Liver (tissue), 9 donors: Measurements from ENCODE around the gene DOCK1. TPM values are rescaled to one million over a fixed set of nuclear protein-coding genes. Genes with fewer than 3 reads are reported as not detected.

Source experiments
- DNase-seq: peaks from one replicate; pipeline ENCODE4 v3.0.0-alpha.2; 2017; ENCODE audit warnings: low spot score
- H3K27ac ChIP-seq, 2 donors: one replicate each; pipeline ENCODE4 v1.7.0; 2013; ENCODE audit warnings: inconsistent platforms in 2 of 2, low read length in 2 of 2, control low read depth in 1 of 2, low read depth in 1 of 2, mild to moderate bottlenecking in 1 of 2
- H3K27me3 ChIP-seq, 4 donors: one replicate each; pipeline versions ENCODE4 v1.6.1 to v1.7.0; 2013; ENCODE audit warnings: low read length in 3 of 4, inconsistent platforms in 1 of 4, mild to moderate bottlenecking in 1 of 4, moderate library complexity in 1 of 4; ENCODE audit not compliant: control insufficient read depth in 4 of 4, insufficient read depth in 4 of 4
- H3K36me3 ChIP-seq, 4 donors: one replicate each; pipeline versions ENCODE4 v1.6.1 to v1.7.0; 2013; ENCODE audit warnings: low read length in 3 of 4, mild to moderate bottlenecking in 3 of 4, low read depth in 1 of 4, moderate library complexity in 1 of 4; ENCODE audit not compliant: control insufficient read depth in 4 of 4, insufficient read depth in 3 of 4
- H3K4me1 ChIP-seq, 4 donors: one replicate each; pipeline versions ENCODE4 v1.6.1 to v1.7.0; 2013; ENCODE audit warnings: low read length in 3 of 4, mild to moderate bottlenecking in 3 of 4, moderate library complexity in 1 of 4; ENCODE audit not compliant: control insufficient read depth in 4 of 4, insufficient read depth in 4 of 4
- H3K4me3 ChIP-seq, 3 donors: one replicate each; pipeline versions ENCODE4 v1.6.1 to v1.7.0; 2013; ENCODE audit warnings: low read length in 3 of 3, control low read depth in 1 of 3, low read depth in 1 of 3, mild to moderate bottlenecking in 1 of 3
- H3K9ac ChIP-seq, 2 donors: one replicate each; pipeline ENCODE4 v1.7.0; 2013; ENCODE audit warnings: low read length in 2 of 2, mild to moderate bottlenecking in 2 of 2, moderate library complexity in 2 of 2, control low read depth in 1 of 2, low read depth in 1 of 2
- H3K9me3 ChIP-seq, 4 donors: one replicate each; pipeline versions ENCODE4 v1.6.1 to v1.7.0; 2013; ENCODE audit warnings: low read length in 3 of 4; ENCODE audit not compliant: control insufficient read depth in 4 of 4
- EGR1 ChIP-seq, 2 donors: IDR thresholded peaks; 2 replicates each; pipeline ENCODE4 v1.6.1; 2016 to 2018; ENCODE audit warnings: antibody characterized with exemption in 2 of 2, low read depth in 2 of 2
- FOXA1 ChIP-seq: IDR thresholded peaks from 2 replicates; pipeline ENCODE4 v1.6.1; 2016; ENCODE audit warnings: antibody characterized with exemption
- FOXA2 ChIP-seq: IDR thresholded peaks from 2 replicates; pipeline ENCODE4 v1.6.1; 2016; ENCODE audit warnings: antibody characterized with exemption
- GABPA ChIP-seq, 2 donors: IDR thresholded peaks in 1 of 2; conservative IDR thresholded peaks in 1 of 2; 2 replicates each; pipeline ENCODE4 v1.6.1; 2016; ENCODE audit warnings: antibody characterized with exemption in 2 of 2, mild to moderate bottlenecking in 1 of 2, moderate library complexity in 1 of 2
- HNF4A ChIP-seq, 2 donors: conservative IDR thresholded peaks; 2 replicates each; pipeline ENCODE4 v1.6.1; 2016; ENCODE audit warnings: antibody characterized with exemption in 2 of 2, mild to moderate bottlenecking in 2 of 2
- HNF4G ChIP-seq: IDR thresholded peaks from 2 replicates; pipeline ENCODE4 v1.6.1; 2016; ENCODE audit warnings: antibody characterized with exemption
- JUND ChIP-seq, 2 donors: IDR thresholded peaks; 2 replicates each; pipeline ENCODE4 v1.6.1; 2016; ENCODE audit warnings: antibody characterized with exemption in 2 of 2
- NR2F2 ChIP-seq: IDR thresholded peaks from 2 replicates; pipeline ENCODE4 v1.6.1; 2016; ENCODE audit warnings: antibody characterized with exemption
- RAD21 ChIP-seq, 2 donors: IDR thresholded peaks; 2 replicates each; pipeline ENCODE4 v1.6.1; 2016; ENCODE audit warnings: antibody characterized with exemption in 2 of 2, mild to moderate bottlenecking in 2 of 2
- REST ChIP-seq: IDR thresholded peaks from 2 replicates; pipeline ENCODE4 v1.6.1; 2016; ENCODE audit warnings: antibody characterized with exemption, mild to moderate bottlenecking
- RXRA ChIP-seq, 2 donors: IDR thresholded peaks; 2 replicates each; pipeline ENCODE4 v1.6.1; 2017 to 2018; ENCODE audit warnings: antibody characterized with exemption in 2 of 2, mild to moderate bottlenecking in 1 of 2
- SP1 ChIP-seq: IDR thresholded peaks from 2 replicates; pipeline ENCODE4 v1.6.1; 2018; ENCODE audit warnings: antibody characterized with exemption, mild to moderate bottlenecking
- TAF1 ChIP-seq: conservative IDR thresholded peaks from 2 replicates; pipeline ENCODE4 v1.6.1; 2016; ENCODE audit warnings: antibody characterized with exemption, mild to moderate bottlenecking
- YY1 ChIP-seq: IDR thresholded peaks from 2 replicates; pipeline ENCODE4 v1.6.1; 2016; ENCODE audit warnings: antibody characterized with exemption, mild to moderate bottlenecking
- ZBTB33 ChIP-seq: IDR thresholded peaks from 2 replicates; pipeline ENCODE4 v1.6.1; 2016; ENCODE audit warnings: antibody characterized with exemption
- WGBS: extraction: QIAGEN DNeasy Blood & Tissue Kit; methylation state at CpG from one replicate; pipeline ENCODE4 v1.1.7; 2013; 5-methylcytosine and 5-hydroxymethylcytosine counted together
- polyA plus RNA-seq, 2 donors: library from polyadenylated mRNA; stranded (reverse) in 1 of 2; unstranded in 1 of 2; fragments of 200-250 nt in 1 of 2; fragments of >200 nt in 1 of 2; fragmentation: Nextera tagmentation in 1 of 2; extraction: Ambion mirVana in 1 of 2; gene quantifications; one replicate each; pipeline versions ENCODE4 v1.2.1 to v1.2.3, GENCODE V29; 2013 to 2015
- total RNA-seq, 2 donors: library from RNA; depleted of rRNA; stranded (reverse); fragments of >200 nt; gene quantifications; one replicate each; pipeline ENCODE4 v1.2.3, GENCODE V29; 2014
- TF ChIP-seq, protein P1 (sequence below): IDR thresholded peaks from 2 replicates; pipeline ENCODE4 v1.6.1; 2016; ENCODE audit warnings: antibody characterized with exemption
- donor health status: healthy.
- donor health status: healthy.
- donor health status: healthy.
- donor health status: healthy.
- donor health status: healthy.

The DOCK1 gene
- total and polyA plus RNA-seq, 4 donors, result 3.8 to 28.8 (median 9.1) TPM

- Histone ChIP-seq H3K9me3 (no peaks in the 10 kb centered on the region), H3K4me3 (no peak overlapping the region), H3K4me1 (peaks cover 2 to 16% (median 9%) of the 10 kb centered on the region in 4 donors), H3K9ac (no peak overlapping the region), H3K27me3 (no peaks in the 10 kb centered on the region), H3K27ac (no peak overlapping the region), H3K36me3 (no peaks in the 10 kb centered on the region)
- 89% methylated on average over 4 of the region's 4 CpGs for WGBS
- TF ChIP-seq REST (no peak), NR2F2 (no peak), GABPA (IDR thresholded peaks at IDR 0.05 in 1 of 2, conservative IDR thresholded peaks at IDR 0.05 in 1 of 2) (no peak), SP1 (no peak), RXRA (IDR thresholded peaks at IDR 0.05) (no peak), TAF1 (no peak), YY1 (no peak), FOXA1 (no peak), RAD21 (IDR thresholded peaks at IDR 0.05) (no peak), FOXA2 (no peak), JUND (IDR thresholded peaks at IDR 0.05) (no peak), HNF4A (conservative IDR thresholded peaks at IDR 0.05) (no peak), HNF4G (no peak), EGR1 (IDR thresholded peaks at IDR 0.05; ENCODE audit: low read depth in 2 of 2) (no peak)
- TF ChIP-seq, protein P1, sequence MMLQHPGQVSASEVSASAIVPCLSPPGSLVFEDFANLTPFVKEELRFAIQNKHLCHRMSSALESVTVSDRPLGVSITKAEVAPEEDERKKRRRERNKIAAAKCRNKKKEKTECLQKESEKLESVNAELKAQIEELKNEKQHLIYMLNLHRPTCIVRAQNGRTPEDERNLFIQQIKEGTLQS, result no peak
- no peak for DNase-seq
Observed at GRCh38 chr10:126909147-126909546, 3.9 kb downstream of the DOCK1 start.

DNA sequence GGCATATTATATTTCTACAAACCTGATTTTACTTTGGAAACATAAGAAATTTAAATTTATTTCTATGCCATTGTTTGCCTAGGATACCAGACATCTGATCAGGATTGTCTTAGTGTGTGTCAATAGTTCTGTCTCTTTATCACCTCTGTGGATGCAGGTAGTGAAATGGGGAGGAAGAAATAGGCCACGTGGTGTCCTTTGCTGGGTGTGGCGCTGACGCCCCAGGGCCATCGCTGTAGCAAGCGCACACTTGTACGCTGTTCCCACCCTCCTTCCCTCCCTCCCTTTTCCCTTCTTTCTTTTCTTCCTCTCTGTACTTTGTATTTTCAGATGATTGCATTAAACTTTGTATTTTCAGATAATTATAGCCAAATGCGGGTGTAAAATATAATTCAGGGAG is 5.0 kb downstream of the DOCK1 start:
- Histone ChIP-seq H3K4me1 (peaks cover 0 to 10% (median 5%) of the 10 kb centered on the region in 4 donors), H3K36me3 (no peaks in the 10 kb centered on the region), H3K4me3 (no peak overlapping the region), H3K27me3 (no peaks in the 10 kb centered on the region), H3K9me3 (no peaks in the 10 kb centered on the region), H3K9ac (no peak overlapping the region), H3K27ac (no peak overlapping the region)
- WGBS, result 95% methylated on average over 7 of the region's 7 CpGs
- no peak for DNase-seq
- no peak for TF ChIP-seq HNF4A (conservative IDR thresholded peaks at IDR 0.05)
- TF ChIP-seq FOXA2, result no peak
- no peak for TF ChIP-seq ZBTB33
- no peak for TF ChIP-seq RAD21 (IDR thresholded peaks at IDR 0.05)
